ENCODE measurements around the gene EFHC1. TPM values are rescaled to one million over a fixed set of nuclear protein-coding genes. Genes with fewer than 3 reads are reported as not detected.

The EFHC1 gene
- total RNA-seq, 2 donors from 2014 or later, result 3.4 to 4.1 TPM

DNA sequence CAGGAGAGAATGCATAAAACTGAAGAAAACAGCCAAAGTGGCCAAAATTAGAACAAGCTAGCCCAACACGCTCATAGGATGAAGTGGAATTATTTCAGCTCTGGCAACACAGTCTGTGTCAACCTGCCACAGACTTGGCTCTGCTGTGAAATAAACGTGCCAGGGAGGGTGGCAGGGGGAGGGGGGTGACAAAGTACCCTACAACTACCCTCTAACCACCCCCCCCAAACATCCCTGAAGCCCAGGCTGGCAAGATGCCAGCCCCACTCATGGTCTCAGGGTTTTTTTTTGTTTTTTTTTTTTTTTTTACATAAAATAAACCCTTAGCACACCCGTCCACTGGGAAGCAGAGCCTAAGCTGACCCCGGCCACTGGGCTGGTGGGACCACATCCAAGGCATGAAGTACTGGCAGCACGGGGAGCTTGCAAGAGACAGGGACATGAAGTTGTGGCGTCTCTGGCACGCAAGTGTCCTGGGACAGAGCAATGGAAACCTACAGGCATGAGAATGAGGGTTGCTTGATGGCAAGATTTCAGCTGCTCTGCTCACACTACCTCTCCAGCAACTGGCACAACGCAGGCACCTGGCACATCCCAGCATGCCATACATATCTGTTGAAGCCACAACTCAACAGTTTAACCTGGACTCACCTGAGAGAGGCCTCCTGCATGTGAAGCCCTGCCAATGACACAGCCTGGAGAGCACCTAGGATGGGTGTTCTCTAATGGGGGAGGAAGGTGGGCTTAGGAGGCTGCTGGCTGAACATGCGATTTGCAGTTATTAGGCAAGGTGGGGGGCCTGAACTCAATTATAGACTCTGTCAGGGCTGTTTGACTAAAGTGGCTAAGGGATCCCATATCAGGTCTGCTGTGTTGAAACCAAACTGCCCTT is 80.3 kb downstream of the EFHC1 start:
- peak overlapping the region; percentile 79 to 94 for H3K27ac ChIP-seq
- H3K4me1 ChIP-seq, result peaks cover 0 to 70% of the 10 kb centered on the region in 2 donors
- no peak overlapping the region for H3K4me3 ChIP-seq
- H3K36me3 ChIP-seq, result no peaks in the 10 kb centered on the region
- H3K27me3 ChIP-seq, result no peaks in the 10 kb centered on the region
- H3K9me3 ChIP-seq, result no peaks in the 10 kb centered on the region
- TF ChIP-seq, protein P1, sequence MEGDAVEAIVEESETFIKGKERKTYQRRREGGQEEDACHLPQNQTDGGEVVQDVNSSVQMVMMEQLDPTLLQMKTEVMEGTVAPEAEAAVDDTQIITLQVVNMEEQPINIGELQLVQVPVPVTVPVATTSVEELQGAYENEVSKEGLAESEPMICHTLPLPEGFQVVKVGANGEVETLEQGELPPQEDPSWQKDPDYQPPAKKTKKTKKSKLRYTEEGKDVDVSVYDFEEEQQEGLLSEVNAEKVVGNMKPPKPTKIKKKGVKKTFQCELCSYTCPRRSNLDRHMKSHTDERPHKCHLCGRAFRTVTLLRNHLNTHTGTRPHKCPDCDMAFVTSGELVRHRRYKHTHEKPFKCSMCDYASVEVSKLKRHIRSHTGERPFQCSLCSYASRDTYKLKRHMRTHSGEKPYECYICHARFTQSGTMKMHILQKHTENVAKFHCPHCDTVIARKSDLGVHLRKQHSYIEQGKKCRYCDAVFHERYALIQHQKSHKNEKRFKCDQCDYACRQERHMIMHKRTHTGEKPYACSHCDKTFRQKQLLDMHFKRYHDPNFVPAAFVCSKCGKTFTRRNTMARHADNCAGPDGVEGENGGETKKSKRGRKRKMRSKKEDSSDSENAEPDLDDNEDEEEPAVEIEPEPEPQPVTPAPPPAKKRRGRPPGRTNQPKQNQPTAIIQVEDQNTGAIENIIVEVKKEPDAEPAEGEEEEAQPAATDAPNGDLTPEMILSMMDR (IDR thresholded peaks at IDR 0.05), result no peak
- no peak for DNase-seq (ENCODE audit: low spot score)

DNA sequence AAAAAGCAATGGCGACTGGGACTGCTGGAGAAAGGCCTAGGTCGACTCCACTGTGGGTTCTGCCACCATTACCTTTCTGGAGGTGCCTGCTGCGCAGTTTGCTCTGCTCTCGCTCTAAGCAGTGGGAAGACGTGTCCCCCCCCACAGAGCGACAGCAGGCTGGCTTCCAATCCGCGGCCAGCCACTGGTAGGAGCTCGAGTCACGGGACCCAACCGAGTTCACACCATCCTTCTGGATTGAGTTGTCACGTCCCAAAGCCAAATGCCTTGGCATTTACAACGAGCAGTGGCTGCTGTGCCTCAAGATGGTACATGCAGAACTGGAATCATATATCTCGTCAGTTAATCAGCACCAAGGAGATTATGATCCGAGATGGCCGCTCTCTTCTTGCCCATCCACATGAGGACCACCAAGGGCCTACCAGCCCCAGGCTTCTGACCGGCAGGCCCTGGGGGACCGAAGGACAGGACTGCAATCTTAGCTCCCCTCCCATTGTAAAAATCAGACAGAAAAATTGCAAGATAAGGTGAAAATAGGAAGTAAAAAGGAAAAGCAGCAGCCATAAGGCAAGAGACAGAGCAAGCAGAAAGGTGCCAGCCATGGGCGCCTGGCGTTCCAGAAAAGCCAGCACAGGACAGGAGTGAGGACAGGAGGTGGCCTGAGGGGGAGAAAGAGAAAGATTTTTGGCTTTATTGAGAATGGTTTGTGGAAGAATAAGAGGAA is 82.3 kb downstream of the EFHC1 start:
- peaks cover 0 to 78% of the 10 kb centered on the region in 2 donors for H3K4me1 ChIP-seq
- H3K27me3 ChIP-seq, result no peaks in the 10 kb centered on the region
- no peak for DNase-seq (ENCODE audit: low spot score)
- H3K36me3 ChIP-seq, result peaks cover 13% of the 10 kb centered on the region
- H3K27ac ChIP-seq, result peak overlapping the region in 1 of 2 donors; percentile 74
- no peak overlapping the region for H3K4me3 ChIP-seq
- no peaks in the 10 kb centered on the region for H3K9me3 ChIP-seq
- TF ChIP-seq, protein P1 (IDR thresholded peaks at IDR 0.05), result no peak

GRCh38 chr6:52503323-52503747 is 83.2 kb downstream of the EFHC1 start:
- TF ChIP-seq, protein P1 (IDR thresholded peaks at IDR 0.05), result no peak
- Histone ChIP-seq H3K36me3 (peaks cover 22% of the 10 kb centered on the region), H3K27me3 (no peaks in the 10 kb centered on the region), H3K4me3 (no peak overlapping the region), H3K4me1 (peaks cover 0 to 78% of the 10 kb centered on the region in 2 donors), H3K9me3 (no peaks in the 10 kb centered on the region), H3K27ac (peak overlapping the region; percentile 74 to 86)
- no peak for DNase-seq (ENCODE audit: low spot score)

DNA sequence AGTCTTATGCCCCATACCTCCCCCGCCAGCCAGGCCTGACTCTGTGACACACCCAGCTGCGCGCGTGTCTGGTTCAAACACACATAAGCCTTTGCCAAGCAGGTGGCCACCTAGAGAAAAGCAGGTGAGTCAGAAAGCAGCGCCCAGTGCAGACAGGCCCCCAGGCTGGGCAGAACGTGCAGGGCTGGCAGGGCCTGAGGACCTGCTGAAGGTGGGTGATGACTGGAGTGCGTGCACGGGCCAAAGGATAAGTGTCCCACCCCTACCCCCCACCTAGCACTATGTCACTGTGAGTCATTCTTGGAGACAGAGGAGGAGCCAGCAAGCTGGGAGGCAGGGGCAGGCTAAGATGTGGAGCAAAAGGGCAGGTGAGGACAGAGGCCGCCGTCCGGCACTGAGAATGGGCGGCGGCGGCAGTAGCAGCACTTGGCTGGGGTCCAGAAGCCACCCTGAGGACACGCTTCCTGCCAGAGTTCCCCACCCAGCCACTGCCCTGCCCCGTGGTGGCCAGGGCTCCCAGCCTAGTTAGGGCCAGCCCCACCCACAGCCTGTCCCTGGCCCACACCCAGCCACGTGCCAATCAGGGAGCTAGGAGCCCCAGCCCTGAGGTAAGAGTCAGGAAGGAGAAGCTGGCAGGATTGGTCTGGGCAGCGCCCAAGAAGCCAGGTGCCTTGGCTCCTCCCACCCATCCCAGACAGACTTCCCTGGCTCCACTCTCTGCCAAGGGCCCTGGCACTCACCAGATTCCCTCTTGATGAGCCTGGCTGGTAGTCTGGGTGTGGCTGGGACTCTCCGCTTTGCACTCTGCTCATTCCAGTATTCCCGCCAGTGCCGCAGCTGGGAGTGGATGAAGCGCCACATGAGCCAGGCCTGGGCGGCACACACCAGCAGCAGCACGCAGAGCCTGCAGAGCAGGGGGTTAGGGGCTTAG is 84.0 kb downstream of the EFHC1 start:
- no peaks in the 10 kb centered on the region for H3K9me3 ChIP-seq
- H3K27ac ChIP-seq, result peak overlapping the region; percentile 74 to 86
- TF ChIP-seq, protein P1 (IDR thresholded peaks at IDR 0.05), result no peak
- peaks cover 29% of the 10 kb centered on the region for H3K36me3 ChIP-seq
- DNase-seq (ENCODE audit: low spot score), result peak; percentile 86
- H3K4me1 ChIP-seq, result peaks cover 0 to 70% of the 10 kb centered on the region in 2 donors
- no peak overlapping the region for H3K4me3 ChIP-seq
- H3K27me3 ChIP-seq, result no peaks in the 10 kb centered on the region

DNA sequence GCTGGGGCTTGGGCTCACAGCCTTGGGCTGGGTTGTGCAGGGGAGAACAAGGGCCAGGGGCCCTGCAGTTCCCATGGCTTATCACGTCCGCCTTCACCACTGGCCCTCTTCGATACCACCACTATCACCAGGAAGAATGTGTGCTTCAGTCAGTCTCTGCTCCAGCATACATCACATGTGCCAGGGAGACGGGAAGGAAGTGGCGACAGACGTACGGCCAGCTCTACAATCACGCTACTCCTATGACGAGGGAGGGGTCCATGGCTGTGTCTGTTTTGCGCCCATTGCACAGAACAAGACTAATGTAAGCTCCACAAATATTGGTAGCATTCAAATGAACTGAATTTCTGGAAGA is 84.6 kb downstream of the EFHC1 start:
- H3K36me3 ChIP-seq, result peaks cover 36% of the 10 kb centered on the region
- TF ChIP-seq, protein P1 (IDR thresholded peaks at IDR 0.05), result no peak
- H3K27ac ChIP-seq, result peak overlapping the region; percentile 74 to 86
- H3K4me1 ChIP-seq, result peaks cover 0 to 64% of the 10 kb centered on the region in 2 donors
- H3K27me3 ChIP-seq, result no peaks in the 10 kb centered on the region
- no peak for DNase-seq (ENCODE audit: low spot score)
- H3K4me3 ChIP-seq, result no peak overlapping the region
- H3K9me3 ChIP-seq, result no peaks in the 10 kb centered on the region

Data from right atrium auricular region (tissue), 2 donors.